CD4-positive, alpha-beta T cell treated with Interleukin-15 for 1 hour (primary cell): ENCODE data around the gene TEDC1.
"Not testable (repeated sequence)": the region's sequence is repeated elsewhere in the genome, so short reads cannot be mapped to it uniquely, and the experiment has no call there.

Experiments
- DNase-seq: peaks from one replicate; pipeline ENCODE4 v3.0.0-alpha.2; 2020

TEDC1 gene

GRCh38 chr14:105545676-105546075, 54.6 kb downstream of the TEDC1 start:
- DNase-seq = not testable (repeated sequence)

- DNase-seq = not testable (repeated sequence)
These were observed 55.4 kb downstream of the TEDC1 start for GRCh38 chr14:105546410-105546809.

DNA sequence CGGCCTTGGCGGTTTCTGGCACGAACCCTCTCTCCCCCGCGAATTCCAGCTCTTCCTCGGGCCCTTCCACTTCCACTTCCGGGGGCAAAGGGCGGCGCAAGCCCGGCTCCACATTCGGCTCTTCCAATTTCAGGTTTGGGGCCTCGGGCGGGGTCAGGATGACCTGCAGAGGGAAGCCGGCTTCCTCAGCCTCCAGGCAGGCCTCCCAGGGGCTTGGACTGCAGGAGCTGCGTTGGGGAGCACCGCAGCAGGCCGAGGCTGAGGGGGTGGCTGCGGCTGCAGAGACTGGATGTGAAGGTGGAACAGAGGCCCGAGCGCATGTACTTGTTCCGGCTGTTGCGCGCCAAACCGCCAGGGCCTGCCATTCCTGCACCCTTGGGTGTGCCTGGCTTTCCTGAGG, 56.0 kb downstream of the TEDC1 start:
- DNase-seq = not testable (repeated sequence)

DNA sequence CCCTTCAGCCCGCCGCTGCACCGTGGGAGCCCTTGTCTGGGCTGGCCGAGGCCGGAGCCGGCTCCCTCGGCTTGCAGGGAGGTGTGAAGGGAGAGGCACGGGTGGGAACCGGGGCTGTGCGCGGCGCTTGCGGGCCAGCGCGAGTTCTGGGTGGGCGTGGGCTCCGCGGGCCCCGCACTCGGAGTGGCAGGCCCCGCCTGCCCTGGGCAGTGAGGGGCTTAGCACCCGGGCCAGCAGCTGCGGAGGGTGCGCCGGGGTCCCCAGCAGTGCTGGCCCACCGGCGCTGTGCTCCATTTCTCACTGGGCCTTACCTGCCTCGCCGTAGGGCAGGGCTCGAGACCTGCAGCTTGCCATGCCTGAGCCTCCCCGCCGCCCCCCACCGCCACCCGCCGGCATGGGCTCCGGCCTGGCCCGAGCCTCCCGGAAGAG, 56.7 kb downstream of the TEDC1 start:
- DNase-seq = no peak
